Endothelial cell of umbilical vein (primary cell): ENCODE results near the gene CRYAB. TPM values are rescaled to one million over a fixed set of nuclear protein-coding genes. Genes with fewer than 3 reads are reported as not detected.

Source experiments
- BruUV-seq: library from RNA; stranded (reverse); fragments of 400-500 nt; replicated peaks from 2 replicates; lab custom pipeline; 2021; lab: Mats Ljungman, UMichigan
- CTCF ChIA-PET: fragments of 300-600, 350-600 bp; sonication (Branson Sonifier 250); formaldehyde crosslinking; loops from one replicate; lab custom pipeline; 2021; ENCODE audit warnings: antibody characterized with exemption, inconsistent platforms; lab: Charles Lee
- POLR2A ChIA-PET: fragments of 300-600, 350-600 bp; sonication (Branson Sonifier 250); formaldehyde crosslinking; loops from one replicate; lab custom pipeline; 2021; ENCODE audit warnings: antibody characterized with exemption, inconsistent platforms; lab: Charles Lee
- DNase-seq: peaks from one replicate; pipeline ENCODE4 v3.0.0-alpha.2; 2011; ENCODE audit warnings: low read depth, low spot score
- FAIRE-seq: peaks from 2 replicates; lab custom pipeline; 2011; peaks lifted over from hg19 to GRCh38; lab: Jason Lieb, UNC
- H2AFZ ChIP-seq: 2 replicates; pipeline ENCODE4 v1.6.0; 2012; ENCODE audit warnings: low read depth, low read length, control low read depth, inconsistent platforms
- H3K27ac ChIP-seq: 2 replicates; pipeline ENCODE4 v1.5.1; 2011; ENCODE audit warnings: low read depth, mild to moderate bottlenecking, control low read depth, low read length, moderate library complexity; ENCODE audit not compliant: insufficient read depth
- H3K27me3 ChIP-seq, 2 experiments: 2 replicates each; pipeline versions ENCODE4 v1.6.0 to v1.6.1; 2011; ENCODE audit warnings: low read length in 2 of 2, mixed read lengths in 1 of 2; ENCODE audit not compliant: control insufficient read depth in 2 of 2, insufficient read depth in 2 of 2
- H3K36me3 ChIP-seq, 2 experiments: 2 replicates in 1 of 2; 3 replicates in 1 of 2; pipeline ENCODE4 v1.5.1; 2011; ENCODE audit warnings: low read length in 2 of 2, mild to moderate bottlenecking in 1 of 2, moderate library complexity in 1 of 2; ENCODE audit not compliant: control insufficient read depth in 2 of 2, insufficient read depth in 2 of 2; ENCODE audit errors: extremely low read depth in 1 of 2
- H3K4me1 ChIP-seq: 3 replicates; pipeline ENCODE4 v1.5.1; 2011; ENCODE audit warnings: mild to moderate bottlenecking, low read length; ENCODE audit not compliant: control insufficient read depth, insufficient read depth; ENCODE audit errors: extremely low read depth
- H3K4me2 ChIP-seq: 2 replicates; pipeline ENCODE4 v1.6.1; 2011; ENCODE audit warnings: low read length, control low read depth, mixed read lengths; ENCODE audit not compliant: insufficient read depth
- H3K4me3 ChIP-seq, 3 experiments: fragments of 200-600 bp in 1 of 3; sonication (generic), shearing (Covaris generic) in 1 of 3; replicated peaks in 1 of 3; 2 replicates each; pipeline ENCODE4 v1.5.1; 2011 to 2016; ENCODE audit warnings: control low read depth in 3 of 3, low read length in 3 of 3, mild to moderate bottlenecking in 2 of 3, inconsistent platforms in 1 of 3, low read depth in 1 of 3, moderate library complexity in 1 of 3; ENCODE audit not compliant: insufficient read depth in 1 of 3
- H3K79me2 ChIP-seq: 2 replicates; pipeline ENCODE4 v1.6.0; 2012; ENCODE audit warnings: low read length, inconsistent platforms; ENCODE audit not compliant: control insufficient read depth, insufficient read depth
- H3K9ac ChIP-seq: replicated peaks from 2 replicates; pipeline ENCODE3; 2011; ENCODE audit warnings: low read length, control low read depth; ENCODE audit not compliant: insufficient read depth; ENCODE audit errors: extremely low read depth
- H3K9me1 ChIP-seq: replicated peaks from 3 replicates; pipeline ENCODE4 v1.6.0; 2011; ENCODE audit warnings: mild to moderate bottlenecking, low read length; ENCODE audit not compliant: control insufficient read depth, insufficient read depth; ENCODE audit errors: extremely low read depth
- H3K9me3 ChIP-seq: replicated peaks from 2 replicates; pipeline ENCODE4 v1.5.1; 2012; ENCODE audit warnings: low read length, inconsistent platforms; ENCODE audit not compliant: control insufficient read depth, insufficient read depth
- H4K20me1 ChIP-seq: replicated peaks from 2 replicates; pipeline ENCODE3; 2011; ENCODE audit warnings: mild to moderate bottlenecking, low read length; ENCODE audit not compliant: control insufficient read depth, insufficient read depth; ENCODE audit errors: extremely low read depth
- CTCF ChIP-seq, 2 donors: IDR thresholded peaks; 1 replicate in 1 of 2; 2 replicates in 1 of 2; pipeline ENCODE4 v1.5.1; 2011; ENCODE audit warnings: low read length in 2 of 2, mild to moderate bottlenecking in 2 of 2, moderate library complexity in 2 of 2, control low read depth in 1 of 2, inconsistent platforms in 1 of 2, low read depth in 1 of 2; ENCODE audit not compliant: insufficient read depth in 1 of 2; ENCODE audit errors: extremely low read depth in 1 of 2
- EZH2 ChIP-seq: IDR thresholded peaks from 2 replicates; pipeline ENCODE4 v1.6.1; 2012; ENCODE audit warnings: borderline replicate concordance, low read depth, mild to moderate bottlenecking, moderate library complexity, low read length, inconsistent platforms; ENCODE audit not compliant: severe bottlenecking
- FOS ChIP-seq: IDR thresholded peaks from 2 replicates; pipeline ENCODE4 v1.6.1; 2011; ENCODE audit warnings: mild to moderate bottlenecking, low read length, moderate library complexity, borderline replicate concordance; ENCODE audit not compliant: insufficient read depth
- MYC ChIP-seq: IDR thresholded peaks from one replicate; pipeline ENCODE4 v1.6.1; 2011; ENCODE audit warnings: mild to moderate bottlenecking, low read depth, low read length
- POLR2A ChIP-seq: IDR thresholded peaks from 2 replicates; pipeline ENCODE4 v1.6.1; 2012; ENCODE audit warnings: low read depth, mild to moderate bottlenecking, control low read depth, low read length
- POLR2AphosphoS5 ChIP-seq: IDR thresholded peaks from 2 replicates; pipeline ENCODE4 v1.6.1; 2012; ENCODE audit warnings: low read depth, mild to moderate bottlenecking, control low read depth, low read length, moderate library complexity; ENCODE audit not compliant: insufficient read depth
- dilution Hi-C: fragments of 300-500 bp; cut with MboI; formaldehyde crosslinking; loops from one replicate; pipeline ENCODE4 v1.15.0; 2019; ENCODE audit warnings: low sequenced_read_pairs; ENCODE audit not compliant: extremely low pct_ligation_motif_present
- intact Hi-C: fragments of 100-400 bp; cut with micrococcal nuclease; formaldehyde crosslinking; loops from one replicate; pipeline ENCODE4 v1.10.0; 2022
- polyA plus RNA-seq, 4 experiments: library from polyadenylated mRNA; depleted of rRNA in 3 of 4; stranded (reverse) in 3 of 4; unstranded in 1 of 4; fragments of >200 nt; gene quantifications; 2 replicates each; pipeline versions ENCODE4 v1.2.1 to v1.2.3, GENCODE V29; 2011 to 2012; ENCODE audit warnings: missing spikeins in 1 of 4
- total RNA-seq: library from RNA; stranded (reverse); gene quantifications from 2 replicates; pipeline ENCODE4 v1.2.3, GENCODE V29; 2021

Gene CRYAB
- total and polyA plus RNA-seq, 2 donors (not counting 3 experiments of a cell fraction or from before 2014, with no cell fraction given), result 0.48 TPM; not detected in 1

- Histone ChIP-seq H3K79me2 (peaks cover 12% of the 10 kb centered on the region), H3K9me1 (no peaks in the 10 kb centered on the region), H3K36me3 (no peaks in the 10 kb centered on the region), H3K4me2 (peak overlapping the region; percentile 33), H3K27ac (peak overlapping the region; percentile 89), H3K4me3 (peak overlapping the region in 1 of 3 experiments; percentile 8), H2AFZ (no peak overlapping the region), H3K27me3 (no peaks in the 10 kb centered on the region), H4K20me1 (no peaks in the 10 kb centered on the region), H3K4me1 (peaks cover 48% of the 10 kb centered on the region), H3K9ac (peak overlapping the region; percentile 93), H3K9me3 (no peaks in the 10 kb centered on the region)
- intact Hi-C loops (no loop called here), dilution Hi-C loops (no loop called here)
- POLR2A ChIA-PET, result interaction anchor here (0.9 to 1.2 kb wide), 2 partner anchors 10 to 18 kb away, joined by 3 to 4 read pairs; no protein-coding TSS in a partner anchor
- FAIRE-seq, result no peak
- TF ChIP-seq POLR2AphosphoS5, result no peak
- TF ChIP-seq EZH2, result no peak
- TF ChIP-seq POLR2A, result no peak
- no peak for TF ChIP-seq FOS
- TF ChIP-seq CTCF (IDR thresholded peaks at IDR 0.05; ENCODE audit: extremely low read depth in 1 of 2, insufficient read depth in 1 of 2, low read depth in 1 of 2, low read length in 2 of 2), result no peak
- no peak for TF ChIP-seq MYC
- CTCF ChIA-PET, result interaction anchor here (1.1 to 3.9 kb wide), 5 partner anchors 9 to 37 kb away, joined by 3 to 19 read pairs (median 10); no protein-coding TSS in a partner anchor
- BruUV-seq, result TSS peak; percentile 74
- no peak for DNase-seq
These were observed 33.6 kb upstream of the CRYAB start for GRCh38 chr11:111945198-111945597.
